ENCODE data around the gene SLC38A11. TPM values are rescaled to one million over a fixed set of nuclear protein-coding genes. Genes with fewer than 3 reads are reported as not detected.
"Not testable (repeated sequence)": the region's sequence is repeated elsewhere in the genome, so short reads cannot be mapped to it uniquely, and the experiment has no call there.

Gene SLC38A11
- total RNA-seq, 4 donors from 2014 or later, result 1.4 to 11.6 (median 2.6) TPM

DNA sequence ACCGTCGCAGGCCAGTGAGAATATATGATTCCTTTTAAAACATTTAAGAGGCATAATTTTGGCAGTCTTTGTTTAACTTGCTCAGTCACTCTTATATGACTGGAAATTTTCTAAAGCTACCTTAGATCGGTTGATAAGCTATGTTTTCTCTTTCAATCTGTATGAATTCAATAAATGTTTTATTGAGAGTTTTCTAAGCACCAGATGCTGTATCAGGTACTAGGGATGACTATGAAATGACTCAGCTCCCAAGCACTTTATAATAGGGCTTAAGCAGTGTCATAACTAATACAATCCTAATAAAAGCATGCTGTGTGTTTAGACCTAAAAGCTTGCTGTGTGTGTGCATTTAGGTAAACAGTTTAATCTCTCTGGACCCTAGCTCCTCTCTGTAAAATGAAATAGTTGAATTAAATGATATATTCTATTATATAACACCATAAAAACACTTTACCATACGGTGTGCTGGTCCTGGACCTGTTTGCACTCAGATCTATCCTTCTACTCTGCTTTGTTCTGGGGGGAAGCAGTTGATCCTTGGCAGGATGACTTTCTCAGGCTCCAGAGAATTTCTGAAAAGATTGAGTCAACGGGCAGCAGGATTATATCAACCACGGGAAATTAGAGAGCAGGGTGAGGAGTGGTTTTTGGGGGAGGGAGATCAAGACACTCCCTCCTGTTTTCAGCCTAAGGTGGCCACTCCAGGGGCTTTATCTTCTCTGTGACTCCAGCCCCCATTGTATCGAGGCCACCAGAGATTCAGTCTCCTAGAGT is 26.1 kb upstream of the SLC38A11 start:
- peaks cover 0 to 15% (median 11%) of the 10 kb centered on the region in 4 donors for H3K4me1 ChIP-seq
- no peak overlapping the region for H3K4me3 ChIP-seq
- no peaks in the 10 kb centered on the region for H3K36me3 ChIP-seq
- no peaks in the 10 kb centered on the region for H3K27me3 ChIP-seq
- H3K27ac ChIP-seq (replicated peaks in 1 of 4), result peak overlapping the region in 3 of 4 donors; percentile 13 to 60 (median 47)
- TF ChIP-seq EP300 (IDR thresholded peaks at IDR 0.05), result no peak
- TF ChIP-seq, protein P1, sequence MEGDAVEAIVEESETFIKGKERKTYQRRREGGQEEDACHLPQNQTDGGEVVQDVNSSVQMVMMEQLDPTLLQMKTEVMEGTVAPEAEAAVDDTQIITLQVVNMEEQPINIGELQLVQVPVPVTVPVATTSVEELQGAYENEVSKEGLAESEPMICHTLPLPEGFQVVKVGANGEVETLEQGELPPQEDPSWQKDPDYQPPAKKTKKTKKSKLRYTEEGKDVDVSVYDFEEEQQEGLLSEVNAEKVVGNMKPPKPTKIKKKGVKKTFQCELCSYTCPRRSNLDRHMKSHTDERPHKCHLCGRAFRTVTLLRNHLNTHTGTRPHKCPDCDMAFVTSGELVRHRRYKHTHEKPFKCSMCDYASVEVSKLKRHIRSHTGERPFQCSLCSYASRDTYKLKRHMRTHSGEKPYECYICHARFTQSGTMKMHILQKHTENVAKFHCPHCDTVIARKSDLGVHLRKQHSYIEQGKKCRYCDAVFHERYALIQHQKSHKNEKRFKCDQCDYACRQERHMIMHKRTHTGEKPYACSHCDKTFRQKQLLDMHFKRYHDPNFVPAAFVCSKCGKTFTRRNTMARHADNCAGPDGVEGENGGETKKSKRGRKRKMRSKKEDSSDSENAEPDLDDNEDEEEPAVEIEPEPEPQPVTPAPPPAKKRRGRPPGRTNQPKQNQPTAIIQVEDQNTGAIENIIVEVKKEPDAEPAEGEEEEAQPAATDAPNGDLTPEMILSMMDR (IDR thresholded peaks at IDR 0.05), result no peak
- TF ChIP-seq POLR2AphosphoS5 (IDR thresholded peaks at IDR 0.05), result no peak
- WGBS, result 60% methylated on average over 7 of the region's 7 CpGs
- no peaks in the 10 kb centered on the region for H3K9me3 ChIP-seq
- intact Hi-C loops (cut with DNase I), result no loop called here
- DNase-seq (ENCODE audit: extremely low spot score), result no peak

DNA sequence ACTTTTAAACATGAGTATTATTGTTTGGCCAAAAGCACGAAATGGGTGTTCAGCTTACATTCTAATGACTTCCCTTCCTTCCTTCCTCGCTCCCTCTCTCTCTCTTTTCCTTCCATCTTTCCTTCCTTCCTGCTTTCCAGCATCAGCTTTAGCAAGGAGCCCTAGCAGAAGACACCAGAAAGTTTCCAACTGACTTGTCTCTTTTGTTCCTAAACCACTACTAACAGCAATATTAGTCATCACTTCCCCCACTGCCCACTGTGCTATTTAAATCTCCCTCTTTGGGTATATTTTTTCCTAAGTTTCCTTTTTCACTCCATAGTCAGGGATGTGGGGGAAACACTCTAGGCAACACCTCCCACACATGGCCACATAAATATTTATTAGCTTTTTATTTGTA is 25.4 kb upstream of the SLC38A11 start:
- 75% methylated on average over 2 of the region's 2 CpGs for WGBS
- H3K27me3 ChIP-seq; DNase-seq (ENCODE audit: extremely low spot score); intact Hi-C loops (cut with DNase I); H3K9me3 ChIP-seq; H3K4me3 ChIP-seq; H3K36me3 ChIP-seq: not testable (repeated sequence)
- Histone ChIP-seq H3K4me1 (peaks cover 0 to 15% (median 11%) of the 10 kb centered on the region in 4 donors), H3K27ac (replicated peaks in 1 of 4) (peak overlapping the region in 2 of 4 donors; percentile 13 to 47)

DNA sequence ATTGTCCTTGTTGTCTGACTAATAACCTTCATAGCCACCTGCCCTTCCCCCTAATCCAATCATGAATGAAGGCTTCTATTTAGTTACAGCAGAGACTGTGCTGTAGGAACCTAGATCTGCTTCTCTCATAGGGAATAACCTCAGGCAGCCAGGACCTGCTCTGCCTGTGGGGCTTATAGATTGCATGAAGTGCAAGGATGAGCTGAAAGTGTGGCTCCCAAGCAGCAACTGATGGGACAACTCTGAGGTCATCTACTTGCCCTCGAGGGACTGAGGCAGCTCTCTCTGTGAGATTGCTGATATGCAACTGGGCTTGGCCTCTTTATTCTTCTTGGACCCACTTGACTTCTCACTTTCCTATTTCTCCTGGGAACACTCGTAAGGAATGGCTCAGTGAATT is 23.8 kb upstream of the SLC38A11 start:
- H3K27me3 ChIP-seq, result no peaks in the 10 kb centered on the region
- peaks cover 0 to 15% (median 11%) of the 10 kb centered on the region in 4 donors for H3K4me1 ChIP-seq
- H3K4me3 ChIP-seq, result no peak overlapping the region
- no peaks in the 10 kb centered on the region for H3K36me3 ChIP-seq
- intact Hi-C loops (cut with DNase I), result no loop called here
- no peaks in the 10 kb centered on the region for H3K9me3 ChIP-seq
- no peak for DNase-seq (ENCODE audit: extremely low spot score)
- WGBS, result 88% methylated on average over 2 of the region's 2 CpGs
- TF ChIP-seq POLR2A (IDR thresholded peaks at IDR 0.05; ENCODE audit: low read depth), result no peak
- no peak for TF ChIP-seq POLR2AphosphoS5 (IDR thresholded peaks at IDR 0.05)
- no peak for TF ChIP-seq EP300 (IDR thresholded peaks at IDR 0.05)
- TF ChIP-seq, protein P1 (IDR thresholded peaks at IDR 0.05), result no peak
- H3K27ac ChIP-seq (replicated peaks in 1 of 4), result no peak overlapping the region

DNA sequence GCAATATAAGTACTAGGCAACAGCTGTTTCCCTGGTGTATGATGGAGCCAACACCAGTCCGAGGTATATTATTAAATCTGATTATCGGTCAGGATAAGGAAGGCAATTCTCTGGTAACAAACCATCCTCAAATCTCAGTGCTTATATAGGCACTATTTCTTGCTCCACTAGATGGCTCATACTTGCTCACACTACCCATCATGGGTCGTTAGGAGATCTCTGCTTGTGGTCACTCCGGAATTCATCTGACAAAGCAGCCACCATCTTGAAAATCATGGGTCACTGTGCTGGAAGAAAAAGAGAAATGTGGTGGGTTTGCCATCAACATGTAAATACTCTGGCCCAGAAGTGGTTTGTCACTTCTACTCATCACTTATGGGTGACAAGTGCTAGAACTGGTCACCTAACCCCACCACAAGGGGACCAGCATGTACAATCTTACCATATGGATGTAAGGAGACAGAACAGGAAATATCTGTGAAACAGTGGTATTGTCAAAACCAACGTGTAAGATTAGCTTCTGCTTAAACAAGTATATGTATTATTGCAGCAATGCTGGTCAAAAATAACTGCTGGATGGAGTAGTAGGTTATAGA is 21.6 kb upstream of the SLC38A11 start:
- H3K9me3 ChIP-seq; H3K27ac ChIP-seq (replicated peaks in 1 of 4); H3K4me3 ChIP-seq; H3K27me3 ChIP-seq; H3K36me3 ChIP-seq; DNase-seq (ENCODE audit: extremely low spot score); intact Hi-C loops (cut with DNase I): not testable (repeated sequence)
- WGBS, result 89% methylated on average over 5 of the region's 5 CpGs
- H3K4me1 ChIP-seq, result peaks cover 0 to 14% (median 11%) of the 10 kb centered on the region in 4 donors

DNA sequence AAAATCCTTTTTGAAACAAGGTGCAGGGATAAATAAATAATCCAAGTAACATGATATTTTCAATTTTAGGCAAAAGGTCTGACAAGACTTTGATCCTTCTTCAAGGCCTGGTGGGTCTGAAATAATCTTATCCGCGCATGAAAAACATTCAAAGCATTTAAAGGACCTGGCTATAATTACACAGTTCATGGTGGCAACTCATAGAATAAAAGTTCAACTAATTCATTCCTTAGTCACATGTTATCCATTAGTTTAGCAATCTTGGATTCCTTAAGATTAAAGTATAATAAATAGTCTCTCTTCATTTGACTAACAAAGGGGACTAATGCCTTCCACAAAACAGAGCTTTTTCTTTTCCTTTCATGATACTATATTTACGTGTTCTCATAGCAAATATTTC is 21.0 kb upstream of the SLC38A11 start:
- no peaks in the 10 kb centered on the region for H3K27me3 ChIP-seq
- no peak overlapping the region for H3K27ac ChIP-seq (replicated peaks in 1 of 4)
- DNase-seq (ENCODE audit: extremely low spot score), result no peak
- H3K9me3 ChIP-seq, result no peaks in the 10 kb centered on the region
- no peaks in the 10 kb centered on the region for H3K36me3 ChIP-seq
- intact Hi-C loops (cut with DNase I), result no loop called here
- WGBS, result 72% methylated on average over 3 of the region's 3 CpGs
- H3K4me1 ChIP-seq, result peaks cover 0 to 7% (median 5%) of the 10 kb centered on the region in 4 donors
- no peak overlapping the region for H3K4me3 ChIP-seq
- TF ChIP-seq, protein P1 (IDR thresholded peaks at IDR 0.05), result no peak
- TF ChIP-seq POLR2A (IDR thresholded peaks at IDR 0.05; ENCODE audit: low read depth) (no peak), POLR2AphosphoS5 (IDR thresholded peaks at IDR 0.05) (no peak), EP300 (IDR thresholded peaks at IDR 0.05) (no peak)
